Muscle of leg (tissue), 11 donors: ENCODE measurements around the gene FIGNL2. TPM values are rescaled to one million over a fixed set of nuclear protein-coding genes. Genes with fewer than 3 reads are reported as not detected.

Experiments used
- DNase-seq: peaks from one replicate; pipeline ENCODE4 v3.0.0; 2013
- H3K27ac ChIP-seq: one replicate; pipeline ENCODE4 v1.5.1; 2013; ENCODE audit warnings: mild to moderate bottlenecking, low read length, control low read depth
- H3K27me3 ChIP-seq: one replicate; pipeline ENCODE4 v1.6.1; 2013; ENCODE audit warnings: low read length; ENCODE audit not compliant: control insufficient read depth, insufficient read depth
- H3K36me3 ChIP-seq: one replicate; pipeline ENCODE4 v1.6.1; 2013; ENCODE audit warnings: low read length; ENCODE audit not compliant: control insufficient read depth, insufficient read depth
- H3K4me1 ChIP-seq: one replicate; pipeline ENCODE4 v1.6.1; 2013; ENCODE audit warnings: low read length; ENCODE audit not compliant: control insufficient read depth, insufficient read depth
- H3K4me3 ChIP-seq: one replicate; pipeline ENCODE4 v1.5.1; 2013; ENCODE audit warnings: low read length, control low read depth
- H3K9me3 ChIP-seq: replicated peaks from 2 replicates; pipeline ENCODE4 v1.6.1; 2013; ENCODE audit warnings: low read depth, low read length; ENCODE audit not compliant: control insufficient read depth
- WGBS: methylation state at CpG from one replicate; pipeline ENCODE4 v1.1.5; 2013; ENCODE audit warnings: missing lambda C conversion rate; ENCODE audit not compliant: insufficient coverage; 5-methylcytosine and 5-hydroxymethylcytosine counted together
- polyA plus RNA-seq, 8 donors: library from polyadenylated mRNA; unstranded; fragments of 120-200 nt; gene quantifications; one replicate each; pipeline versions ENCODE4 v1.2.1 to v1.2.3, GENCODE V29; 2013; ENCODE audit warnings: inconsistent platforms in 1 of 8, low replicate concordance in 1 of 8; ENCODE audit not compliant: insufficient read length in 8 of 8, insufficient read depth in 1 of 8
- total RNA-seq: library from RNA; stranded (reverse); fragments of 120-200 nt; gene quantifications from one replicate; pipeline ENCODE4 v1.2.4, GENCODE V29; 2013

FIGNL2 gene
- total and polyA plus RNA-seq, 9 donors: 0.90 to 1.7 (median 1.5) TPM

DNA sequence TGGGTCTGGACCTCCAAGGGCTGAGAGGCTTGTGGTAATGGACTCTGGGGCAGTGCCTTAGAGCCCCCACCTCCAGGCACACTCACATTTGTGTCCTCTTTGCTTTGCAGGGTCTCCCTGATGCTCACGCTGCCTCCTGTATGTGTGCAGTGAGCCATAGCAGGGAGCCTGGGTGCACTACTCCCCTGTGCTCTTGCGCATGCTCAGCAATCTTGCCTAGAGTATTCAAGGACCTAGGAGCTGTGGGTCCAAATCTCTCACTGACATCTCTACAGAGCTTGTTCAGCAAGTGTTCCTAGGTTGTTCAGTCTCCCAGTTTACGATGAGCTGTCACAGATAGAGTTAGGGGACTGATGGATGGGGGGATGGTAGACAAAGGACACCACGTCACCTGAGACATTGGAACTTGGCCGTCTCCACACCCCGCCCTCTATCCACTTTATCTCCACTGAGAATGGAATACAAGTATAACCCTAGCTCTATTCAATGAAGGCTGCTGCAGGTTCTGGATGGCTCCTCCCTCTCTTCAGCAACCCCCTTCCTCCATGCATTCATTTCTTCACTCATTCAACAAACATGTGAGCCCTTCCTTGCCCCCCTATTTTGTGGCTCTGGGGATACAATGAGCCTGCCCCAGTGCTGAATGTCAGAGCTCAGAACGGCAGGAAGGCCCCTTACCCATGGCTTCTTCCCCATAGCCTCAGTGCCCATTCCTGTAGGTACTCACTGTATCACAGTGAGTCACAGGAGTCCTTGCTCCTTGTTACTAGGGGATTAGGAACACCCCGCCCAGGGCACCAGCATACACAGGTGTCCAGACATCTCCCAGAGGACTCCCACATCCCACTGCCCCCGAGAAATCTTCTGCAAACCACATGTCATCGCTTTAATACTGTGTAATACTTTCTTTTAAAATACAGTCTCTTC lies 31.2 kb downstream of the FIGNL2 start:
- 79% methylated on average over 6 of the region's 10 CpGs for WGBS
- no peak for DNase-seq
- Histone ChIP-seq H3K4me1 (peaks cover 17% of the 10 kb centered on the region), H3K27ac (no peak overlapping the region), H3K36me3 (no peaks in the 10 kb centered on the region), H3K27me3 (peaks cover 25% of the 10 kb centered on the region), H3K9me3 (no peaks in the 10 kb centered on the region), H3K4me3 (no peak overlapping the region)

DNA sequence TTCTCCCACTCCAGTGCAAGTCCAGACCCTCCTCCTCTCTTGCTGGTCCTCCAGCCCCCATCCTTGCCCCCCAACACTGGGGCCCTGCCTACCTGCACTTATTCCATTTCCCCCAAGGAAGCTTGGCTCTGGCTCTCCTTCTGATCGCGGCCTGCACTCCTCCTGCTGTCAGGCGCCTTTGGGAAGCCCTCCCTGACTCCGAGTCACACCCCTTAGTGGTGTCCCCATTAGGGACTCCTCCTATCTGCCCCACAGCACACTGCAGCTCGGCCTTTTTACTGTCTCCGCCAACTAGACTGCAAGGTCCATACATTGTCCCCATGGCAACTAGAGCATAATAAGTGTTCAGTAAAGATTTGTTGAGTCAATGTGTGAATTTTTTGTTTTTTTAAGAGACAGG lies 32.9 kb downstream of the FIGNL2 start:
- peaks cover 25% of the 10 kb centered on the region for H3K27me3 ChIP-seq

DNA sequence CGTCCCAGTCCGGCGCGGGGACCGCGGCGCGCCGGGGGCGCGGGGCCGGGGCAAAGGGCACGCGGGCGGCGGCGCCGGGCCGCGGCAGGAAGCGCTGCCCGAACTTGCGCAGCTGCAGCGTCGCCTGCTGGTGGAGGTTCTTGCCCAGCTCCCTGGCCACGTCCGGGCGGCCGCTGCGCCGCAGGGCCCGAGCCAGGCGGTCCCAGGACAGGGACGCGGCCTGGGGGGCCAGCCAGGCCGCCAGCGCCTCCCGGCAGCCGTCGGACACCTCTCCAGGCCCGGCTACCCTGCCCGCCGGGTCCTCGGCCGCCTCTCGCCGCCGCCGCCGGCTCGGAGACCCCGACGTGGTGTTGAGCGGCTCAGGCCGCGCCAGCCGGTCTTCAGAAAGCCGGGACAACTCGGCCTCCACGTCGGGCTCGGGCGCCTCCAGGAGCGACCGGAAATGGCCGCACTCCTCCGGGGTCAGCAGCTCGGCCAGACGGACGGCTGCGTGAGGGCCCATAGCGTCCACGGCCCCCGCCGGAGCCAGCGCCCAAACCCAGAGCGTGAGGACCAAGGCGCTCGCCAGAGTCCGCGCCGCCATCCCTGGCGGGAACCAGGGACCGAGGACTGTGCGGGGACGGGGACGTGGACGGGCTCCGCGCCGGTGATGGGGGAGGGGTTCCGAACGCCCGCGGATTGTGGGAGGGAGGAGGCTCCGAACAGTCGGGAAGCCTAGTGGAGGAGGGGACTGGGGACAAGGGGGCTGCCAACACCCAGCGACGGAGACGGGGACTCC lies 34.0 kb downstream of the FIGNL2 start:
- 1% methylated on average over 100 of the region's 100 CpGs for WGBS
- Histone ChIP-seq H3K4me3 (peak overlapping the region; percentile 56), H3K27ac (peak overlapping the region; percentile 65), H3K4me1 (peaks cover 11% of the 10 kb centered on the region), H3K27me3 (peaks cover 23% of the 10 kb centered on the region), H3K9me3 (no peaks in the 10 kb centered on the region), H3K36me3 (no peaks in the 10 kb centered on the region)
- peak; percentile 87 for DNase-seq

More for the DNA sequence above, 32.9 kb downstream of the FIGNL2 start:
- no peak for DNase-seq
- Histone ChIP-seq H3K4me3 (no peak overlapping the region), H3K27ac (no peak overlapping the region), H3K36me3 (no peaks in the 10 kb centered on the region), H3K4me1 (peaks cover 17% of the 10 kb centered on the region), H3K9me3 (no peaks in the 10 kb centered on the region)
- 43% methylated on average over 3 of the region's 6 CpGs for WGBS

DNA sequence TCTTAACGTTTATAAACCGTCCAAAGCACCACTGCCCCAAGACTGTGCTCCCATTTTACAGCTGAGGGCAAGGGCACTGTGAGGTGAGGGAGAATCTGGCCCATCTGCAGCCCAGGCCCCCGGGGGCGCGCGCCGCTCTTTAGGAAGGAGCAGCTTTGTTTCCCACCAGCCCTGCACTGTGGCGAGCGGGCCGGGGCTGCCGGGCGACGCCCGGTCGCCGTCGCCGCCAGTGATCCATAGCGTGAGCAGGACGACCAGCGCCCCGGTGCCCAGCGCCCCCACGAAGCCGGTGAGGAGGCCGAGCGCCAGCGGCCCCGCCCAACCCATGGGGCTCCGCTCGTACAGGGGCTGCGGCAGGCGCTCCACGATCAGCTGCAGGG lies 34.6 kb downstream of the FIGNL2 start:
- 3% methylated on average over 32 of the region's 34 CpGs for WGBS

DNA sequence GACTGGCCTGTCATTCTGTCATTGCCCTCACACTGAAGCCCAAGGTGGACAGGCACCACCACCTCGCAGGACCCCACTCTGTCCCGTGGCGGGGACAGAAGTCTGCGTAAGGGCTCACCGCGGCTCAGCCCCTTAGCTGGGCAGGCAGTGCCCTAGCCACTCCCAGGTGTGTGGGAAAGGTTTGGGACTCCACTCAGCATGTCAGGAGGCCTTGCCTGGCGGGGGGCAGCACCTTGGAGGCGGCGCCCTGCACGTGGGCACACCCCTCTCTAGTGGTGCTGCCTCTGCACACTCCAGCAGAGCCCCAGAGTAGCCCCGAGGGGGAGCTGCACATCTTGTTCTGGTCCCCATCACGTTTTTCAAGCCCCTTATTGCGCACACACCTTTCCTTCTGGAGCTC lies 35.6 kb downstream of the FIGNL2 start:
- Histone ChIP-seq H3K4me3 (no peak overlapping the region), H3K36me3 (no peaks in the 10 kb centered on the region), H3K4me1 (peaks cover 6% of the 10 kb centered on the region), H3K27me3 (peaks cover 19% of the 10 kb centered on the region), H3K9me3 (no peaks in the 10 kb centered on the region), H3K27ac (no peak overlapping the region)
- DNase-seq: no peak
- 77% methylated on average over 13 of the region's 13 CpGs for WGBS

More for the DNA sequence above, 34.6 kb downstream of the FIGNL2 start:
- Histone ChIP-seq H3K4me1 (peaks cover 9% of the 10 kb centered on the region), H3K9me3 (no peaks in the 10 kb centered on the region), H3K4me3 (peak overlapping the region; percentile 19), H3K27me3 (peaks cover 22% of the 10 kb centered on the region), H3K36me3 (no peaks in the 10 kb centered on the region), H3K27ac (no peak overlapping the region)
- DNase-seq: no peak

DNA sequence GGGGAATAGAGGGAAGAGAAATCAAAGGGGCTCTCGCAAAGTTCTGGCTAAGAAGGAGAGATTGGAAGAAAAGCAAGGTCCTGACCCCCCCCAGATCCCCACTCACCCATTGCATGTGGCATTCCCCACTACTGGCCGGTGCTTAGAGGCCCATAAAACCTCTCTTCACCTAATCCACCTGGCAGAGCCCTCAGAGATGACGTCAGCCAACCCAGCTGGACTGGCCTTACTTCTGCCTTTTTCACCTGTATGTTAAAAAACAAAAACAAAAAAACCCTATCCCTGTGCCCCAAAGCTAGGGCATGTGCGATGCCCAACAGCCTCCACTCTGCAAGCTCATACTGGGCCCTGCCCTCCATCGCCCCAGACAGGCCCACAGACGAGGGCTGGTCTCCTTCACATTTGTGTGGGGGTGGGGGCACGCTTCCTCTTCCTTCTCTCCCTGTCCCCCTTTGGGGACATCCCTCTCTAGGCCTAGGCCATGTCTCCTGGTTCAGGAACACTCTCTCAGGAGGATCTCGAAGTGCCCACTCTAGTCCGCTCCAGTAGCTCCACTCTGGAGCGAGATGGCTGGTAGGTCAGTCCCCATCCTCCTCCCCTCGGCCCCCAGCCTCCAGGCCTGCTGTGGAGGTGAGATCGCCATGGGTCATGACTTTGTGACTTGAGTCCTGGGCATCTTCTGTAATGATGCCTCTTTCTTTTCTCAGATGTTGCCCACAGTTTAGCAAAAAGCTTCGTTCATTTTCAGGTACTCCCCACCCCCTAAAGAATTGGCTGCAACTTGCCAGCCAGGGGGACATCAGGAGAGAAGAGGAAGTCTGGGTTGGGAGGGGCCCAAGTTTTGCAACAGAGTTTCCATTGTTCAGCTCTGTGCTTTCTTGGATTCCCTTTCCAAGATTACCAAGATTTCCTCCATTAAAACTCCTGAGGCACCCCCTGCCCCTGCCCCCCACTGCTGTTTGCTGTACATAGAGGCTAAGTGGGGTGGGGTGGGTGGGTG lies 37.0 kb downstream of the FIGNL2 start:
- Histone ChIP-seq H3K4me1 (peaks cover 6% of the 10 kb centered on the region), H3K36me3 (no peaks in the 10 kb centered on the region), H3K27me3 (peaks cover 15% of the 10 kb centered on the region), H3K4me3 (no peak overlapping the region), H3K9me3 (no peaks in the 10 kb centered on the region), H3K27ac (no peak overlapping the region)
- 64% methylated on average over 7 of the region's 13 CpGs for WGBS
- peak; percentile 53 for DNase-seq

DNA sequence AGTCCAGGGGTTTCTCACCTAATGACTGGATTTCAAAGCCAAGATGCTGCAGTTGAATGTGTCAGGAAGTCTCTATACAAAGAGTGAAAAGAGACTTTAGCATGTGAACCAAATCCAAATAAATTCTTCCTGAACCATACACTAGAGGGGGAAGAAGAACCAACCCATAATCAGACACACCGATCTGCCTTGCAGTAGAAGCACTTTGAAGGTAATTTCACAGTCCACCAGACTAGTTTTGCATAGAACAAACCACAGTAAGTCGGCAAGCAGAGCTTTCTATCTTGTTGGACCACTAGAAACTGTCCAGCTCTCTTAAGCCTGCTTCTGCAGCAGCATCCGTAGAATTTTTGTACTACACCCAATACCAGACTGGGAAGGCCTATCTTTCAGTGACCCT lies 39.3 kb downstream of the FIGNL2 start:
- 48% methylated on average over 2 of the region's 3 CpGs for WGBS
- no peaks in the 10 kb centered on the region for H3K36me3 ChIP-seq
- H3K9me3 ChIP-seq: no peaks in the 10 kb centered on the region
- DNase-seq: no peak
- H3K4me3 ChIP-seq: no peak overlapping the region
- H3K27ac ChIP-seq: no peak overlapping the region
- H3K27me3 ChIP-seq: no peaks in the 10 kb centered on the region
- H3K4me1 ChIP-seq: no peaks in the 10 kb centered on the region

DNA sequence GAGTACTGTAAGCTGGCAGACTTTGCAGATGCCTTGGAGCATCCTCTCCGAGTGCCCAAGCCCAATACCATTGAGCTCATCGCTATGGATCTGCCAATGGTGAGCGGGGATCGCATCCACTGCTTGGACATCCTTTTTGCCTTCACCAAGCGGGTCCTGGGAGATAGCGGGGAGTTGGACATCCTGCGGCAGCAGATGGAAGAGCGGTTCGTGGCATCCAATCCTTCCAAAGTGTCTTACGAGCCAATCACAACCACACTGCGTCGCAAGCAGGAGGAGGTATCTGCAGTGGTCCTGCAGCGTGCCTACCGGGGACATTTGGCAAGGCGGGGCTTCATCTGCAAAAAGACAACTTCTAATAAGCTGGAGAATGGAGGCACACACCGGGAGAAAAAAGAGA lies 41.6 kb downstream of the FIGNL2 start:
- H3K36me3 ChIP-seq: no peaks in the 10 kb centered on the region
- no peaks in the 10 kb centered on the region for H3K9me3 ChIP-seq
- no peaks in the 10 kb centered on the region for H3K4me1 ChIP-seq
- H3K27ac ChIP-seq: no peak overlapping the region
- H3K4me3 ChIP-seq: no peak overlapping the region
- no peaks in the 10 kb centered on the region for H3K27me3 ChIP-seq
- DNase-seq: no peak
- WGBS: 96% methylated on average over 9 of the region's 16 CpGs

DNA sequence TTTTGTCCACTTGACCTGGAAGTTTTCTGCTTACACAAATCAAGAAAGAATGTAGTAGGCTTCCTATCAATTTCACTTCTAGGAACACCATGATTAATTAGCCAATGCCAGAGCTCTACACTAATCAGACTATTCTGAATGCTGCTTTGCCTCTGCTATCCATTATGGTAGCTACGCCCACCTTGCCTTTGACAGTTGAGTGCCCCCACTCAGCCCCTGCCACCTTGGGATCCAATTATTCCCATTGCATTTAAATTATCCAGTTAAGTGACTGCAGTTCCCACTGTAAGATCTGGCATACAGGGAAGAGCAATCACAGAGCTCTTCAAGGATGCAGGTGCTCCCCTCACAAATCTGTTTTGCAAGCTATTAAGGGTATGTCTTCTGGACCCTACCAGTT lies 47.5 kb downstream of the FIGNL2 start:
- Histone ChIP-seq H3K4me3 (no peak overlapping the region), H3K27me3 (no peaks in the 10 kb centered on the region), H3K27ac (no peak overlapping the region), H3K36me3 (no peaks in the 10 kb centered on the region), H3K4me1 (no peaks in the 10 kb centered on the region), H3K9me3 (no peaks in the 10 kb centered on the region)
- no peak for DNase-seq
- WGBS: 100% methylated on average over 1 of the region's 1 CpG
